Activated naive CD4-positive, alpha-beta T cell treated with anti-CD3 and anti-CD28 coated beads for 36 hours (primary cell): ENCODE measurements around the gene SUSD2. TPM values are rescaled to one million over a fixed set of nuclear protein-coding genes. Genes with fewer than 3 reads are reported as not detected.
"Not testable (repeated sequence)": the region's sequence is repeated elsewhere in the genome, so short reads cannot be mapped to it uniquely, and the experiment has no call there.

ENCODE experiments used
- CTCF ChIA-PET: fragments of 350-600 bp; sonication (Branson Sonifier 250); formaldehyde crosslinking; loops from one replicate; lab custom pipeline; 2021; ENCODE audit warnings: antibody characterized with exemption; lab: Charles Lee
- DNase-seq: peaks from one replicate; pipeline ENCODE4 v3.0.0-alpha.2; 2020
- H3K27ac Mint-ChIP-seq: one replicate; pipeline ENCODE4 v1.8.0; 2021; ENCODE audit warnings: mild to moderate bottlenecking, mixed read lengths
- H3K27me3 Mint-ChIP-seq: one replicate; pipeline ENCODE4 v1.8.0; 2021; ENCODE audit warnings: low read depth, mixed read lengths
- H3K36me3 Mint-ChIP-seq: one replicate; pipeline ENCODE4 v1.8.0; 2021; ENCODE audit warnings: low read depth, mixed read lengths
- H3K4me1 Mint-ChIP-seq: one replicate; pipeline ENCODE4 v1.8.0; 2021; ENCODE audit warnings: low read depth, mixed read lengths
- H3K4me3 Mint-ChIP-seq: one replicate; pipeline ENCODE4 v1.8.0; 2021; ENCODE audit warnings: mild to moderate bottlenecking, moderate library complexity, mixed read lengths
- H3K9me3 Mint-ChIP-seq: one replicate; pipeline ENCODE4 v1.8.0; 2021; ENCODE audit warnings: mixed read lengths
- intact Hi-C: fragments of 100-400 bp; cut with micrococcal nuclease; formaldehyde crosslinking; loops from one replicate; pipeline ENCODE4 v1.15.1; 2023
- total RNA-seq, 2 experiments: library from RNA; stranded (reverse); gene quantifications; one replicate each; pipeline ENCODE4 v1.2.3, GENCODE V29; 2021

SUSD2 gene
- total RNA-seq, 2 experiments from 2014 or later: 0.21 to 0.22 TPM

DNA sequence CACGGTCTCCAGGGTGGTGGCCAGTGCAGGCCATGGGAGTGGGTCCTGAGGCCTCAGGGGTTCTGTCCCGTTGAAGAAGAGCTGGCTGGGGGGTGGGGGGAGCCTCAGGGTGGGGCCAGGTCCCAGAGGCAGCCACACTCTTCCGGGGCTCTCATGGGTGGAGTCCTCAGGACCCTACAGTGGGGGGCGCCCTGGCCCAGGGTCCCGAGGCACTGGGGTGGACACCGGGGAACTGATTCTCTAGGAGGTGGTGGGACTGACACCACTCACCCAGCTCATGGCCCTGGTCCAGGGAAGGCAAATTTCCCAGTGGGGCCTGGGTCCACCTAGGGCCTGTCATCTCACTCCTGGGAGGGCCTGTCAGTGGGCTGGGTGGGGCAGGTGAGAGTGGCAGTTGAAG is 50.8 kb downstream of the SUSD2 start:
- no peaks in the 10 kb centered on the region for H3K27me3 Mint-ChIP-seq
- H3K27ac Mint-ChIP-seq: no peak overlapping the region
- intact Hi-C loops: no loop called here
- H3K9me3 Mint-ChIP-seq: no peaks in the 10 kb centered on the region
- no peak overlapping the region for H3K4me3 Mint-ChIP-seq
- CTCF ChIA-PET: interaction anchor here (1.0 to 2.6 kb wide), 5 partner anchors 9 to 58 kb away, joined by 3 to 17 read pairs (median 7); no protein-coding TSS in a partner anchor
- H3K4me1 Mint-ChIP-seq: peaks cover 2% of the 10 kb centered on the region
- DNase-seq: no peak
- no peaks in the 10 kb centered on the region for H3K36me3 Mint-ChIP-seq

- Mint-ChIP-seq H3K9me3 (no peaks in the 10 kb centered on the region), H3K27ac (no peak overlapping the region), H3K36me3 (no peaks in the 10 kb centered on the region), H3K27me3 (no peaks in the 10 kb centered on the region), H3K4me1 (peaks cover 2% of the 10 kb centered on the region), H3K4me3 (no peak overlapping the region)
- CTCF ChIA-PET: interaction anchor here (2.6 kb wide), 1 partner anchor 8 kb away, joined by 17 read pairs; no protein-coding TSS in a partner anchor
- intact Hi-C loops: no loop called here
- no peak for DNase-seq
Measured at GRCh38 chr22:24232725-24233124, 51.4 kb downstream of the SUSD2 start.

DNA sequence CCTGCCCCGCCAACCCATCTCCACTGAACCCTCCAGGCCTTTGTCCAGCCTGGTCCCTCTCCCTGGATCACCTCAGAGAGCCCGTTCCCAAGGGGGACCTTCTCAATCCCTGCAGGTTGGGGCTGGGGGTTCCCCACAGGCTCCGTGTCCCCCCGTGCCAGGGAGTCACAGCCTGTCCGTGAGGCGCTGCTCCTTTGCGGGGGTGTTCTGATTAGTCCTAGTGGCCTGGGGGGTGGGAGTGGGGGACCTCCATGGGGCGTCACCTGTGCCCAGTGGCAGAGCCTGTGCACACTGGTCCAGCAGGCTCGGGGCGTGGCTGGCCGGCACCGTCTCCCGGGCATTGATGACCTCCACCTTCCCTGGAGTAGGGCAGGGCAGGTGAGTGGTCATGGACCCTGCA is 51.9 kb downstream of the SUSD2 start:
- intact Hi-C loops: no loop called here
- no peak overlapping the region for H3K4me3 Mint-ChIP-seq
- no peak overlapping the region for H3K27ac Mint-ChIP-seq
- CTCF ChIA-PET: interaction anchor here (2.6 kb wide), 1 partner anchor 8 kb away, joined by 17 read pairs; no protein-coding TSS in a partner anchor
- no peaks in the 10 kb centered on the region for H3K36me3 Mint-ChIP-seq
- no peak for DNase-seq
- H3K27me3 Mint-ChIP-seq: no peaks in the 10 kb centered on the region
- H3K9me3 Mint-ChIP-seq: no peaks in the 10 kb centered on the region
- H3K4me1 Mint-ChIP-seq: peaks cover 2% of the 10 kb centered on the region

GRCh38 chr22:24233816-24234215 is 52.5 kb downstream of the SUSD2 start:
- H3K4me3 Mint-ChIP-seq: no peak overlapping the region
- no peaks in the 10 kb centered on the region for H3K27me3 Mint-ChIP-seq
- no peak overlapping the region for H3K27ac Mint-ChIP-seq
- H3K9me3 Mint-ChIP-seq: no peaks in the 10 kb centered on the region
- no peak for DNase-seq
- H3K4me1 Mint-ChIP-seq: peaks cover 2% of the 10 kb centered on the region
- intact Hi-C loops: no loop called here
- H3K36me3 Mint-ChIP-seq: no peaks in the 10 kb centered on the region
- CTCF ChIA-PET: interaction anchor here (0.6 to 1.2 kb wide), 2 partner anchors 44 to 278 kb away, joined by 3 read pairs; no protein-coding TSS in a partner anchor

DNA sequence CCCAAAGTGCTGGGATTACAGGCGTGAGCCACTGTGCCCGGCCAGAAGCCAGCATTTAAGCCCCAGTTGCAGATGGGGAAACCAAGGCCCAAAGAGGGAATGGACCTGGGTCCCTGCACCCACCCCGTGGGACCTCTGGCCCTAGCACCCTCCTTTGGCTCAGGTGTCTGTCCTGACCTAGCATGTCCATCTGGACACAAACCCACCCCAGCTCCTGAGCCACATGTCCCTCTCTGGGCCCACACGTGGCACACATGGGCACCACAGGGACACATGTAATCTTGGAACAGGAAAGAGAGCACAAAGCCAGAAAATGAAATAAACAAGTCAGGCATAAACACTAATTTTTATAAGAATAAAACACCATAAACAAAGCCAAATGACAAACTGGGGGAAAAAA is 54.0 kb downstream of the SUSD2 start:
- Mint-ChIP-seq H3K27ac (no peak overlapping the region), H3K9me3 (no peaks in the 10 kb centered on the region), H3K4me3 (no peak overlapping the region), H3K36me3 (no peaks in the 10 kb centered on the region), H3K27me3 (no peaks in the 10 kb centered on the region), H3K4me1 (peaks cover 3% of the 10 kb centered on the region)
- DNase-seq: no peak
- intact Hi-C loops: no loop called here
- CTCF ChIA-PET: interaction anchor here (0.6 to 0.7 kb wide), 3 partner anchors 50 to 588 kb away, joined by 3 to 5 read pairs (median 4); no protein-coding TSS in a partner anchor

DNA sequence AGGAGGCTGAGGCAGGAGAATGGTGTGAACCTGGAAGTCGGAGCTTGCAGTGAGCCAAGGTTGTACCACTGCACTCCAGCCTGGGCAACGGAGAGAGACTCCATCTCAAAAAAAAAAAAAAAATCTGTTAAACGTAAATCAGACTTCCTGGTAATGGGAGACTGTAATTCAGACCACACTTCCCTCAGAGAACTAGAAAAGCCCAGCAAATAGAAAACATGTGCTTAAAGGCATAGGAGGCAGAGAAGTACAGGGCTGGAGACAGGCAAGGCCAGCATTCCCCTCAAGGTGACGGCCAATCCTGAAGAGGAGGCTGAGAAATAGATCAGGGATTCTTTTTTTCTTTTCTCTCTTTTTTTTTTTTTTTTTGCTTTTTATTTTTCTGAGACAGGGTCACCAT is 55.4 kb downstream of the SUSD2 start:
- H3K4me3 Mint-ChIP-seq: no peak overlapping the region
- DNase-seq: no peak
- intact Hi-C loops: no loop called here
- H3K9me3 Mint-ChIP-seq: no peaks in the 10 kb centered on the region
- no peak overlapping the region for H3K27ac Mint-ChIP-seq
- H3K27me3 Mint-ChIP-seq: no peaks in the 10 kb centered on the region
- H3K36me3 Mint-ChIP-seq: no peaks in the 10 kb centered on the region
- peaks cover 12% of the 10 kb centered on the region for H3K4me1 Mint-ChIP-seq
- CTCF ChIA-PET: no interaction called here

- peaks cover 25% of the 10 kb centered on the region for H3K4me1 Mint-ChIP-seq
- H3K36me3 Mint-ChIP-seq, H3K27ac Mint-ChIP-seq, H3K27me3 Mint-ChIP-seq, H3K9me3 Mint-ChIP-seq, CTCF ChIA-PET, DNase-seq, H3K4me3 Mint-ChIP-seq, intact Hi-C loops: not testable (repeated sequence)
Measured at GRCh38 chr22:24238101-24238694, 56.9 kb downstream of the SUSD2 start.

Other genes starting within 250 kb of the SUSD2 start
- not detected for gene GSTT2B, start 220.3 kb upstream of the SUSD2 start, total RNA-seq
- under 1 TPM; 0.72 to 0.76 TPM for gene DDTL, start 214.6 kb upstream of the SUSD2 start, total RNA-seq
- gene DDT, start 207.0 kb upstream of the SUSD2 start, total RNA-seq: 100 to 1,000 TPM; 107 to 125 TPM
- gene GSTT2, start 201.4 kb upstream of the SUSD2 start, total RNA-seq: not detected
- not detected for gene GSTT4, start 176.0 kb upstream of the SUSD2 start, total RNA-seq
- gene CABIN1, start 170.2 kb upstream of the SUSD2 start, total RNA-seq: 10 to 100 TPM; 74.6 to 82.0 TPM
- gene GGT5, start 63.6 kb downstream of the SUSD2 start, total RNA-seq: not detected
- 10 to 100 TPM; 33.5 to 35.7 TPM for gene SPECC1L, start 89.3 kb downstream of the SUSD2 start, total RNA-seq
- 10 to 100 TPM; 37.6 to 38.0 TPM for gene ADORA2A, start 246.1 kb downstream of the SUSD2 start, total RNA-seq